KMS-11 (cell line): ENCODE measurements around the gene NOLC1.

Experiments
- H2AFZ ChIP-seq: fragments of 200-600 bp; sonication (generic); 2 replicates; pipeline ENCODE4 v1.6.1; 2016; ENCODE audit warnings: antibody characterized with exemption, mixed run types, low read depth
- H3K27ac ChIP-seq: fragments of 200-600 bp; sonication (generic); 2 replicates; pipeline ENCODE4 v1.6.1; 2016; ENCODE audit warnings: mild to moderate bottlenecking, mixed run types
- H3K27me3 ChIP-seq: fragments of 200-600 bp; sonication (generic); 2 replicates; pipeline ENCODE4 v1.6.1; 2017; ENCODE audit warnings: mild to moderate bottlenecking, low read depth, mixed run types, moderate library complexity; ENCODE audit not compliant: insufficient read depth
- H3K36me3 ChIP-seq: fragments of 200-600 bp; sonication (generic); 2 replicates; pipeline ENCODE4 v1.6.1; 2017; ENCODE audit warnings: mild to moderate bottlenecking, mixed run types; ENCODE audit not compliant: insufficient read depth
- H3K4me1 ChIP-seq: fragments of 200-600 bp; sonication (generic); 2 replicates; pipeline ENCODE4 v1.6.1; 2016; ENCODE audit warnings: mild to moderate bottlenecking, low read depth, mixed run types; ENCODE audit not compliant: poor library complexity, severe bottlenecking
- H3K4me2 ChIP-seq: fragments of 200-600 bp; sonication (generic); 2 replicates; pipeline ENCODE4 v1.7.0; 2016; ENCODE audit warnings: mild to moderate bottlenecking, mixed run types
- H3K4me3 ChIP-seq: fragments of 200-600 bp; sonication (generic); IDR thresholded peaks from 2 replicates; pipeline ENCODE4 v1.6.1; 2017; ENCODE audit warnings: low read depth, low read length, mixed read lengths; ENCODE audit not compliant: insufficient read depth
- H3K79me2 ChIP-seq: fragments of 200-600 bp; sonication (generic); 2 replicates; pipeline ENCODE4 v1.6.1; 2016; ENCODE audit warnings: low read depth, mixed run types; ENCODE audit not compliant: insufficient read depth
- H3K9ac ChIP-seq: fragments of 200-600 bp; sonication (generic); 2 replicates; pipeline ENCODE4 v1.6.1; 2016; ENCODE audit warnings: mild to moderate bottlenecking, mixed run types
- H4K20me1 ChIP-seq: fragments of 200-600 bp; sonication (generic); 2 replicates; pipeline ENCODE4 v1.6.1; 2016; ENCODE audit warnings: mild to moderate bottlenecking, mixed run types; ENCODE audit not compliant: insufficient read depth
- CTCF ChIP-seq: fragments of 200-600 bp; sonication (generic); conservative IDR thresholded peaks from 2 replicates; pipeline ENCODE4 v1.6.1; 2017; ENCODE audit warnings: low read depth, mild to moderate bottlenecking, antibody characterized with exemption, low read length, moderate library complexity, mixed read lengths

Gene NOLC1

GRCh38 chr10:102150970-102151773, 1.0 kb upstream of the NOLC1 start:
- H2AFZ ChIP-seq = no peak overlapping the region
- H3K27me3 ChIP-seq = no peaks in the 10 kb centered on the region
- peak overlapping the region; percentile 99 for H3K27ac ChIP-seq
- peak overlapping the region; percentile 56 for H3K4me2 ChIP-seq
- peaks cover 23% of the 10 kb centered on the region; the same call in 1 of the 2 replicates for H3K36me3 ChIP-seq
- H3K9ac ChIP-seq = peak overlapping the region; percentile 100; the same call in 1 of the 2 replicates
- no peak overlapping the region for H3K4me3 ChIP-seq
- H4K20me1 ChIP-seq = peaks cover 10% of the 10 kb centered on the region
- H3K4me1 ChIP-seq = peaks cover 47% of the 10 kb centered on the region
- TF ChIP-seq CTCF = no peak
- peaks cover 40% of the 10 kb centered on the region for H3K79me2 ChIP-seq

GRCh38 chr10:102152545-102152890, 329 bp downstream of the NOLC1 start:
- Histone ChIP-seq H3K27me3 (no peaks in the 10 kb centered on the region), H2AFZ (no peak overlapping the region), H3K4me1 (peaks cover 54% of the 10 kb centered on the region), H3K9ac (peak overlapping the region; percentile 100), H4K20me1 (peaks cover 23% of the 10 kb centered on the region), H3K4me2 (peak overlapping the region; percentile 63), H3K4me3 (no peak overlapping the region), H3K27ac (peak overlapping the region; percentile 99), H3K79me2 (peaks cover 54% of the 10 kb centered on the region), H3K36me3 (peaks cover 31% of the 10 kb centered on the region; the same call in 1 of the 2 replicates)
- TF ChIP-seq CTCF = no peak

- peak overlapping the region; percentile 63 for H3K4me2 ChIP-seq
- H3K79me2 ChIP-seq = peaks cover 59% of the 10 kb centered on the region
- H3K27ac ChIP-seq = peak overlapping the region; percentile 99
- no peak overlapping the region for H3K4me3 ChIP-seq
- H3K27me3 ChIP-seq = no peaks in the 10 kb centered on the region
- H3K4me1 ChIP-seq = peaks cover 54% of the 10 kb centered on the region
- no peak for TF ChIP-seq CTCF
- H3K36me3 ChIP-seq = peaks cover 35% of the 10 kb centered on the region; the same call in 1 of the 2 replicates
- H4K20me1 ChIP-seq = peaks cover 30% of the 10 kb centered on the region
- peak overlapping the region; percentile 100 for H3K9ac ChIP-seq
- no peak overlapping the region for H2AFZ ChIP-seq
These were observed 968 bp downstream of the NOLC1 start for GRCh38 chr10:102153093-102153620.

- Histone ChIP-seq H4K20me1 (peaks cover 35% of the 10 kb centered on the region), H3K27me3 (no peaks in the 10 kb centered on the region), H3K9ac (no peak overlapping the region), H3K27ac (no peak overlapping the region), H3K4me3 (no peak overlapping the region), H3K4me1 (peaks cover 53% of the 10 kb centered on the region), H3K79me2 (peaks cover 64% of the 10 kb centered on the region), H3K36me3 (peaks cover 25% of the 10 kb centered on the region; the same call in 1 of the 2 replicates), H3K4me2 (peak overlapping the region; percentile 63), H2AFZ (no peak overlapping the region)
- no peak for TF ChIP-seq CTCF
These were observed 2.4 kb downstream of the NOLC1 start for GRCh38 chr10:102154466-102155116.
